ENCODE results near the gene CYGB. TPM values are rescaled to one million over a fixed set of nuclear protein-coding genes. Genes with fewer than 3 reads are reported as not detected.
A peak's percentile ranks its signal among the peaks of the same experiment; 100 is the strongest.

Gene CYGB
- total and polyA plus RNA-seq, 5 donors from 2014 or later, result not detected

DNA sequence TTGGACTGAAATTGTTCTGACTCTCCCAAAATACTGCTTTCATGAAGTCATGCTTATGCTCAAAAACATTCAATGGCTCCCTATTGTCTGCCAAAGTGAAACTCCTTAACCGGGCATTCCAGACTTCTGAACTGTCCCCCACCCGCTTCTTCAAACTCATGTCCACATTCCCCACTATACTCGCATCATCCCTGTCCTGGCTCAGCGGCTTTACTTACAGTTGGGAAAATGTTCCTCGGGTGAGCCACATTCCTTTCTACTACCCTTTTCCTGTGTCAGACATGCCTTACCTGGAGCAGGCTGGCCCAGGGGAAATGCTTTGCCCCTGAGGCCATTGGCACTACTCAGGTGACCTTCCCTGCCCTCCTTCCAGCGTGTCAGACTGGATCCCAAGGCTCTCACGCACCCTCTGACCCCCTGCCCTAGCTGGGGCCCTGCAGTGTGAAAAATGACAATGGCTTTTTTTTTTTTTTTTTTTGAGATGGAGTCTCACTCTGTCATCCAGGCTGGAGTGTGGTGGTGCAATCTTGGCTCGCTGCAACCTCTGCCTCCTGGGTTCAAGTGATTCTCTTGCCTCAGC, 5.3 kb downstream of the CYGB start:
- Histone ChIP-seq H3K36me3 (ENCODE audit: control insufficient read depth, insufficient read depth, low read length) (no peaks in the 10 kb centered on the region), H3K9me3 (ENCODE audit: control insufficient read depth in 2 of 2, low read length in 2 of 2) (no peaks in the 10 kb centered on the region), H3K4me1 (ENCODE audit: control insufficient read depth, insufficient read depth, low read length, poor library complexity, severe bottlenecking) (peaks cover 20% of the 10 kb centered on the region), H3K27ac (ENCODE audit: insufficient read depth, low read length, poor library complexity, severe bottlenecking) (no peak overlapping the region), H3K4me3 (ENCODE audit: low read depth, low read length) (no peak overlapping the region), H3K27me3 (ENCODE audit: control insufficient read depth, insufficient read depth, low read length) (peaks cover 5% of the 10 kb centered on the region)
- DNase-seq (no peak), ATAC-seq (ENCODE audit: low read depth in 2 of 2) (no peak)
- H3K4me1 Mint-ChIP-seq, result peaks cover 0 to 29% (median 2%) of the 10 kb centered on the region in 4 donors
- peaks cover 21% of the 10 kb centered on the region for H3K27me3 Mint-ChIP-seq
- peak overlapping the region in 1 of 4 donors; percentile 59 for H3K4me3 Mint-ChIP-seq
- no peaks in the 10 kb centered on the region for H3K9me3 Mint-ChIP-seq
- peak overlapping the region in 1 of 3 donors; percentile 34 for H3K27ac Mint-ChIP-seq
- H3K36me3 Mint-ChIP-seq, result no peaks in the 10 kb centered on the region

DNA sequence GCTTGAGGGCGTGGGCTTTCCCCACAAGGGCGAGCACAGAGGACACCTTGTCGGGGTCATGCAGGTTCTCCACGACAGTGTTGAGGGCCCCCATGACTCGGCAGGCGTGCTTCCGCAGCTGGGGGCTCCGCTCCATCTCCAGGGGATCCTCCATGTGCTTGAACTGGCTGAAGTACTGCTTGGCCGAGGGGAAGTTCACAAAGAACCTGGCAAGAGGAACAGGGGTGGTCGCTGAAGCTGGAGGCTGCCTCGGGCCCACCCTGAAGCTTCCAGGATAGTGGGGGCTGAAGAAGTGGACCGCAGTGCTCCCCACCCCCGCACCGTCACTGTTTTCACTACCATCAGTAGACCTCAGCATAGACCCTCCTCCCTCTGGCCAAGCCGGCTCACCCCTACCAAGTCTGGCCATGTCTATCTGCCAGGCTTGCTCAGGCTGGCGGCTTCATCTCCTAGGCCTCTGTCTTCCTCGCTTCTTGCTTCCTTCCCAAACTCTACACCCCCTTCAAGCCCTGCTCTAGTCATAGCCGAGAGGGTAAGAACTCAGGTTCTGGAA, 5.9 kb downstream of the CYGB start:
- ATAC-seq (ENCODE audit: low read depth in 2 of 2), result no peak
- peak overlapping the region in 2 of 4 donors; percentile 36 to 59 for H3K4me3 Mint-ChIP-seq
- no peaks in the 10 kb centered on the region for H3K9me3 Mint-ChIP-seq
- Histone ChIP-seq H3K4me1 (ENCODE audit: control insufficient read depth, insufficient read depth, low read length, poor library complexity, severe bottlenecking) (peaks cover 20% of the 10 kb centered on the region), H3K27me3 (ENCODE audit: control insufficient read depth, insufficient read depth, low read length) (peaks cover 4% of the 10 kb centered on the region), H3K36me3 (ENCODE audit: control insufficient read depth, insufficient read depth, low read length) (no peaks in the 10 kb centered on the region), H3K9me3 (ENCODE audit: control insufficient read depth in 2 of 2, low read length in 2 of 2) (no peaks in the 10 kb centered on the region), H3K27ac (ENCODE audit: insufficient read depth, low read length, poor library complexity, severe bottlenecking) (no peak overlapping the region), H3K4me3 (ENCODE audit: low read depth, low read length) (no peak overlapping the region)
- peaks cover 0 to 30% (median 2%) of the 10 kb centered on the region in 4 donors for H3K4me1 Mint-ChIP-seq
- no peaks in the 10 kb centered on the region for H3K36me3 Mint-ChIP-seq
- peaks cover 17% of the 10 kb centered on the region for H3K27me3 Mint-ChIP-seq
- peak overlapping the region in 2 of 3 donors; percentile 34 to 82 for H3K27ac Mint-ChIP-seq
- DNase-seq, result no peak

DNA sequence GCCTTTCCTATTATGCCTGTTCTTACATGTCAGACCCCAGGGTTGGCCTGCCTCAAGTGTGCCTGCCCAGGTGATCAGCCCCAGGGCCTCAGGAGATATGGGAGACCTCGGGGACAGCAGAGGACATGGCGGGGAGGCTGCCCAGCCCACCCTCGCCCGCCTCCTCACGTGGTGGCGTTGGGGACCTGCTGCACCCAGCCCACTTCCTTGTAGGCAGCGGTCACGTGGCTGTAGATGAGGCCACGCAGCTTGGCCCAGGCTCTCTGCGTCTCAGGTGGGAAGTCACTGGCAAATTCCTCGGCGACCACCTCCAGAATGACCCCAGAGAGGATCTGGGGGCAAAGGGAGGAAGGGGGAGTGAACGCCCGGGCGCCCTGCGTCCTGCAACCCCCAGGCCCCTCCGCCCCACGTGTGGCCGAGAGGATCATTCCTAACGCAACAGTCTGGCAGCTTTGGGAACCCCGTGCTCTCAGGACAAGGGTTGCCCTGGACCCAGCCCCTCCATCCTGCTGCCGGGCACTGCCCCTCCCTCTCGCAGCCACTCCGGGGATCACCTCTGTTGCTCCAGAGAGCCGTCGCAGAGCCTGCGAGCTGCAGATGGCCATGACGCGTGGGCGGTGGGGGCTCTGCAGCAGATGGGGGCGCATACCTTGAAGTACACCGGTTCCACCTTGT, 6.6 kb downstream of the CYGB start:
- peak overlapping the region in 1 of 3 donors; percentile 85 for H3K27ac Mint-ChIP-seq
- Histone ChIP-seq H3K4me3 (ENCODE audit: low read depth, low read length) (no peak overlapping the region), H3K4me1 (ENCODE audit: control insufficient read depth, insufficient read depth, low read length, poor library complexity, severe bottlenecking) (peaks cover 20% of the 10 kb centered on the region), H3K27me3 (ENCODE audit: control insufficient read depth, insufficient read depth, low read length) (no peaks in the 10 kb centered on the region), H3K9me3 (ENCODE audit: control insufficient read depth in 2 of 2, low read length in 2 of 2) (no peaks in the 10 kb centered on the region), H3K36me3 (ENCODE audit: control insufficient read depth, insufficient read depth, low read length) (no peaks in the 10 kb centered on the region), H3K27ac (ENCODE audit: insufficient read depth, low read length, poor library complexity, severe bottlenecking) (no peak overlapping the region)
- no peak overlapping the region for H3K4me3 Mint-ChIP-seq
- DNase-seq (no peak), ATAC-seq (ENCODE audit: low read depth in 2 of 2) (no peak)
- H3K4me1 Mint-ChIP-seq, result peaks cover 0 to 32% (median 2%) of the 10 kb centered on the region in 4 donors
- peaks cover 10% of the 10 kb centered on the region for H3K27me3 Mint-ChIP-seq
- H3K9me3 Mint-ChIP-seq, result no peaks in the 10 kb centered on the region
- H3K36me3 Mint-ChIP-seq, result no peaks in the 10 kb centered on the region

DNA sequence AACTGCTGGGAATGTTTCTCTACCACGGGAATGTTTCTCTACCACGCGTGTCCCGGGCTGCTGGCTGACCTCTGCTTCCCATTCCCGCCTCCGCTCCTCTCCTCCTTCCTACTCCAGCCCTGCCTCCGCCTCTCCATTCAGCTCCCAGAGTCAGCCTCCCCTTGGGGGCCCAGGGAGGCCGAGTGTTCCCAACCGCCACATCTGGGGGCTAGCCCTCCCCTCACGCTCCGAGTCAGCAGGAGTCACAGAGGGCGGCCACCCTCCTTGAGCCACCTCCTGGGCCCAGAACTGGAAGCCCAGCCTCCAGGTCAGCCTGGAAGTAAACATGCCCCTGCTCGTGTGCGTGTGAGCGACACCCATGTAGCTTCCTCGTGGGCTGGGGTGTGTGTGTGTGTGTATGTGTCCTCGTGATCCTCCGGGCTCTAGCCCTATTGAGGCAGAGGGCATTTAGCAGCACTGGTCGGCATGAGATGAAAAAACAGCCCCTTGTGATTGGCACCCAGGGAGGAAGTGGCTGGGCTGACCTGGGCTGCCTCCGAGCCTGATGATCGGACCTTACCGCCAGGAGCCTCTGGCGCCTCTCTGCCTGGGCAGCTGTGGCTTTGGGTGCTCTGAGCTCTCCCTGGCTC, 7.3 kb downstream of the CYGB start:
- Mint-ChIP-seq H3K27ac (peak overlapping the region in 1 of 3 donors; percentile 85), H3K27me3 (peaks cover 8% of the 10 kb centered on the region), H3K4me3 (no peak overlapping the region), H3K9me3 (no peaks in the 10 kb centered on the region), H3K4me1 (peaks cover 0 to 32% (median 2%) of the 10 kb centered on the region in 4 donors), H3K36me3 (no peaks in the 10 kb centered on the region)
- no peaks in the 10 kb centered on the region for H3K27me3 ChIP-seq (ENCODE audit: control insufficient read depth, insufficient read depth, low read length)
- H3K27ac ChIP-seq (ENCODE audit: insufficient read depth, low read length, poor library complexity, severe bottlenecking), result no peak overlapping the region
- ATAC-seq (ENCODE audit: low read depth in 2 of 2), result no peak
- no peak for DNase-seq
- H3K4me3 ChIP-seq (ENCODE audit: low read depth, low read length), result no peak overlapping the region
- H3K4me1 ChIP-seq (ENCODE audit: control insufficient read depth, insufficient read depth, low read length, poor library complexity, severe bottlenecking), result peaks cover 20% of the 10 kb centered on the region
- H3K9me3 ChIP-seq (ENCODE audit: control insufficient read depth in 2 of 2, low read length in 2 of 2), result no peaks in the 10 kb centered on the region
- no peaks in the 10 kb centered on the region for H3K36me3 ChIP-seq (ENCODE audit: control insufficient read depth, insufficient read depth, low read length)

DNA sequence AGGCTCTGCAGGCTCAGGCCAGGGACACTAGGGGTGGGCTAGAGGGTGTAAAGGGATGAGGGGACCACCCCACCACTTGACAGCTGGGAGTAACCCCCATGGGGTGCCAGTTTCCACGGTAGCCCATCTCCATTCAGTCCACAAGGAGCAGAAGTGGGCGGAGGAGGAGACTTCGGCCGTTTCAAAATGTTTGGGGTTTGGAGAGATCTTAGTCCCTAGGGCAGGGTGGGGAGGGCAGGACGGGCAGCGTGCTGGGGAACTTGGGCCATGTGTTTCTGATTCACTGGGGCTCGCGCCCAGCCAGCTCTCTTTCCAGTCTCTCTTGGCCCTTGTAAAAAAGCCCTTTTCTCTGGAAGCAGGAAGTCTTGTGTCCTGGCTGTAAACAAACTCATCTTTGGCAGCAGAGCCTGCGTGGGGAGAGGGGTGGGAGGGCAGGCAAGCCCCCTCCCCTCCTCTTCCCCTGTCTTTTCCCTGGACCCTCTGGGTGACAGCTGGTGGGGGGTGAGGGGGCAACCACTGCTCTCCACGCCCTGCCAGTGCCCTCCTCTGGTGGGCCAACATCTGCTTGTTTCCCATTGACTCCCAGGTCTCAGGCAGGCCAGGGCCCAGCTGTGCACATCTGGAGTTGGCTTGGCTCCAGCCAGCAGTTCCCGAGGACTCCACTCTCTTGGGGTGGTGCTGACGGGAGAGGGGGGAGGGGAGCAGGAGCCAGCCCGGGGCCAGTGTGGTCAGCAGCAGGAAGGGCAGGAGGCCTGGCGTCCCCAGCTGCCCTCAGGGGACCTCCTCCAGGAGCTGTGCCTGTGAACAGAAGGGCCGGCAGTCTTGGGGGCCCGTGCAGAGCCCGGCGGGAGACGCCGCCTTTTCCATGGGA, 8.1 kb downstream of the CYGB start:
- peaks cover 20% of the 10 kb centered on the region for H3K4me1 ChIP-seq (ENCODE audit: control insufficient read depth, insufficient read depth, low read length, poor library complexity, severe bottlenecking)

DNA sequence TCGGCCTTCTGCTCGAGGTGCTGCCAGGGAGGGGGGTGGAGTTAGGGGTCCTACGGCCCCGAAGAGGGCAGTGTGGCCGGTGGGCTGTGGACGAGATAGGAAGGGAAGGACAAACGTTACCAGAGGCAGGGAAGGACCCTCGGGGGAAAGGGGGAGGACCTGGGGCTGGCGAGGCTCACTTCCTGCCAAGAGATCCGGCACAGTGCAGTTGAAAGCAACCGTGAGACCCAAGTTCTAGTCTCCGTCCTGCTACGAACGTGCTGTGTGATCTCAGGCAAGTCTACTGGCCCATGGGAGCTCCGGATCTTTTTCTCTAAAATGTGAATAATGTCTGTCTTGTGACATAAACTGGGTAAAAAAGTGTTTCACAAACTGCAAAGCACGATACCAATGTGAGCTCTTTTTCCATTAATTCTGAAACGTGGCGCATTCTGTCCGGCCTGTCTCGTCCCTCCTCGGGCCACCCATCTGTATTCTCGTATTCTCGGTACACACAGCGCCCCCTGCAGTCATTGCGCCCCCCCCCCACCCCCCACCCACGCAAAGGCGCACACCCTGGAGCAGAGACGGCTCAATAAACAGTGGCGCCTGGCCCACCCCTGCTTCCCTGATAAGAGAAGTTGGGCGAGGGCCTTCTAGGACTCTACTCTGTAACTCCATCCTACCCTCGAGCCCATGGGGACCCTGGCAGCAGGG, 8.8 kb downstream of the CYGB start:
- DNase-seq, result no peak
- H3K4me1 Mint-ChIP-seq, result peaks cover 0 to 36% (median 6%) of the 10 kb centered on the region in 4 donors

More for the DNA sequence above, 8.1 kb downstream of the CYGB start:
- Mint-ChIP-seq H3K27me3 (peaks cover 4% of the 10 kb centered on the region), H3K36me3 (no peaks in the 10 kb centered on the region), H3K4me3 (peak overlapping the region in 1 of 4 donors; percentile 24), H3K27ac (peak overlapping the region in 1 of 3 donors; percentile 36), H3K4me1 (peaks cover 0 to 35% (median 5%) of the 10 kb centered on the region in 4 donors), H3K9me3 (peaks cover 0 to 2% (median 0%) of the 10 kb centered on the region in 7 donors)
- ATAC-seq (ENCODE audit: low read depth in 2 of 2), result no peak
- H3K27ac ChIP-seq (ENCODE audit: insufficient read depth, low read length, poor library complexity, severe bottlenecking), result peak overlapping the region; percentile 19
- no peak overlapping the region for H3K4me3 ChIP-seq (ENCODE audit: low read depth, low read length)
- DNase-seq, result no peak
- no peaks in the 10 kb centered on the region for H3K36me3 ChIP-seq (ENCODE audit: control insufficient read depth, insufficient read depth, low read length)
- H3K9me3 ChIP-seq (ENCODE audit: control insufficient read depth in 2 of 2, low read length in 2 of 2), result no peaks in the 10 kb centered on the region
- no peaks in the 10 kb centered on the region for H3K27me3 ChIP-seq (ENCODE audit: control insufficient read depth, insufficient read depth, low read length)

More for the DNA sequence above, 8.8 kb downstream of the CYGB start:
- Histone ChIP-seq H3K27me3 (ENCODE audit: control insufficient read depth, insufficient read depth, low read length) (no peaks in the 10 kb centered on the region), H3K27ac (ENCODE audit: insufficient read depth, low read length, poor library complexity, severe bottlenecking) (peak overlapping the region; percentile 33), H3K4me3 (ENCODE audit: low read depth, low read length) (no peak overlapping the region), H3K36me3 (ENCODE audit: control insufficient read depth, insufficient read depth, low read length) (no peaks in the 10 kb centered on the region), H3K4me1 (ENCODE audit: control insufficient read depth, insufficient read depth, low read length, poor library complexity, severe bottlenecking) (peaks cover 20% of the 10 kb centered on the region), H3K9me3 (ENCODE audit: control insufficient read depth in 2 of 2, low read length in 2 of 2) (no peaks in the 10 kb centered on the region)
- ATAC-seq (ENCODE audit: low read depth in 2 of 2), result no peak
- Mint-ChIP-seq H3K4me3 (peak overlapping the region in 1 of 4 donors; percentile 22), H3K27ac (peak overlapping the region; percentile 74 to 93 (median 92)), H3K27me3 (no peaks in the 10 kb centered on the region), H3K9me3 (peaks cover 0 to 3% (median 0%) of the 10 kb centered on the region in 7 donors), H3K36me3 (no peaks in the 10 kb centered on the region)

Data from CD4-positive, CD25-positive, alpha-beta regulatory T cell (primary cell).